Loucy (cell line): ENCODE results near the gene IFIT1B.

Experiments
- H2AFZ ChIP-seq: fragments of 200-600 bp; sonication (generic); 2 replicates; pipeline ENCODE4 v1.6.0; 2016; ENCODE audit warnings: antibody characterized with exemption, mild to moderate bottlenecking, low read length, moderate library complexity
- H3F3A ChIP-seq: fragments of 200-600 bp; 2 replicates; pipeline ENCODE4 v1.6.0; 2016; ENCODE audit warnings: antibody characterized with exemption, low read depth, mild to moderate bottlenecking
- H3K27me3 ChIP-seq: fragments of 200-600 bp; sonication (generic); 2 replicates; pipeline ENCODE4 v1.6.1; 2014; ENCODE audit warnings: low read length, mild to moderate bottlenecking; ENCODE audit not compliant: insufficient read depth, poor library complexity, severe bottlenecking
- H3K36me3 ChIP-seq: fragments of 200-600 bp; sonication (generic); 2 replicates; pipeline ENCODE4 v1.6.1; 2016; ENCODE audit warnings: low read length; ENCODE audit not compliant: insufficient read depth
- H3K4me1 ChIP-seq: fragments of 200-600 bp; sonication (generic); 2 replicates; pipeline ENCODE4 v1.5.1; 2014; ENCODE audit warnings: low read length, mild to moderate bottlenecking; ENCODE audit not compliant: insufficient read depth, poor library complexity, severe bottlenecking
- H3K4me2 ChIP-seq: fragments of 200-600 bp; sonication (generic); 2 replicates; pipeline ENCODE4 v1.6.0; 2014; ENCODE audit warnings: antibody characterized with exemption, low read length, low read depth, mild to moderate bottlenecking; ENCODE audit not compliant: poor library complexity, severe bottlenecking
- H3K4me3 ChIP-seq: fragments of 200-600 bp; sonication (generic); 2 replicates; pipeline ENCODE4 v1.5.1; 2014; ENCODE audit warnings: low read length, mild to moderate bottlenecking, mixed read lengths; ENCODE audit not compliant: poor library complexity, severe bottlenecking
- H3K79me2 ChIP-seq: fragments of 200-600 bp; sonication (generic); 2 replicates; pipeline ENCODE4 v1.6.1; 2014; ENCODE audit warnings: low read length; ENCODE audit not compliant: insufficient read depth
- H3K9ac ChIP-seq: fragments of 200-600 bp; sonication (generic); 2 replicates; pipeline ENCODE4 v1.6.0; 2014; ENCODE audit warnings: mild to moderate bottlenecking, low read depth, low read length, moderate library complexity; ENCODE audit not compliant: poor library complexity, severe bottlenecking
- H3K9me2 ChIP-seq: fragments of 200-600 bp; sonication (generic); replicated peaks from 2 replicates; pipeline ENCODE4 v1.6.1; 2016; ENCODE audit warnings: low read depth, low read length, mixed read lengths
- H3K9me3 ChIP-seq: fragments of 200-600 bp; sonication (generic); 2 replicates; pipeline ENCODE4 v1.6.1; 2014; ENCODE audit warnings: mild to moderate bottlenecking, antibody characterized with exemption, low read length, low read depth; ENCODE audit not compliant: insufficient read depth
- H4K20me1 ChIP-seq: fragments of 200-600 bp; sonication (generic); 2 replicates; pipeline ENCODE4 v1.6.0; 2014; ENCODE audit warnings: antibody characterized with exemption, low read length, mild to moderate bottlenecking; ENCODE audit not compliant: insufficient read depth, poor library complexity, severe bottlenecking
- EZH2phosphoT487 ChIP-seq: fragments of 200-600 bp; IDR thresholded peaks from 2 replicates; pipeline ENCODE4 v1.6.1; 2018; ENCODE audit warnings: antibody characterized with exemption, mild to moderate bottlenecking, moderate library complexity, borderline replicate concordance
- TF ChIP-seq, protein P1 (sequence below): fragments of 200-600 bp; sonication (generic); conservative IDR thresholded peaks from 2 replicates; pipeline ENCODE4 v1.5.1; 2014; ENCODE audit warnings: mild to moderate bottlenecking, antibody characterized with exemption, low read length

The IFIT1B gene

DNA sequence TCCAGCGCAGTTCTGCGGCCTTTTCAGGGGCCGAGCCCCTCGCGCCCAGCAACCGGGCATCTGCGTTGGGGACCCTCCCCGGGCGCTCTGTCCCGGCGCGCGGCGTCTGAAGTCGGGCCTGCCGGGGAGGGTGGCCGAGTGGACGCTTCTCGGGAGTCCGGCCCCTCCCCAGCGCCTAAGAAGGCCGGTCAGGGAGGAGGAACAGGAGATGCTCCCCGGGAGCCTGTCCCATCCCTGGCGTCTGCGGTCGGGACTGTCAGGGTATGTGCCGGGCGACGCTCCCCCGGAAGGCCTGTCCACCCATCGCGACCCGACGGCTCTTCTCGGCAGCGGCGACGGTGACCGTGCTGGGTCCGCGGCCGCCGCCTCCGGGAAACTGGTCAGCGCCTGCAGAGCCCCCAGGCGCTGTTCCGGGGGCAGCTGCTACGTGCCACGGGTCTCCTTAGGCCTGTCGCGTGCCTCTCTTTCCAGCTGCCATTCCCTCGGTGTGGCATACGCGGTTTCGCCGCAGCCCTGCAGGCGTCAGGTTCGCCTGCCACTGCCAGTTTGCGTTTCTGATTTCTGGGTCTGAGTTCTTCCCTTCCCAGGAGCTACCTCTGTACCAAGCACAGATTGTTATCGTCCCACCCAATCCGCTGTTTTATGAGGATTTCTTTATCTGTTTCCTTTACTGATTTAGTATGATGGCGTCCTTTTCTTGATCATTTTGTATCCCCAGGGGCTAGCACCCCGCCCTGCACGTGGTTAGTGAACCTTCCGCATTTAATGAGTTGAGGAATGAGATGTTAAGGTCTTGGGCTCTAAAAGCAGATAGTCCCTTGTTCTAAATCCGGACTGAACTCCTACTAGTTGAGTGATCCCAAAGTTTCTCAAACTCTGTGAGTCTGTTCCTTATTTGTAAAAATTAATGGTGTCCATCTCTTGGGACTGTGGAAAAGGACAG lies 37.3 kb downstream of the IFIT1B start:
- no peak for TF ChIP-seq EZH2phosphoT487
- TF ChIP-seq, protein P1, sequence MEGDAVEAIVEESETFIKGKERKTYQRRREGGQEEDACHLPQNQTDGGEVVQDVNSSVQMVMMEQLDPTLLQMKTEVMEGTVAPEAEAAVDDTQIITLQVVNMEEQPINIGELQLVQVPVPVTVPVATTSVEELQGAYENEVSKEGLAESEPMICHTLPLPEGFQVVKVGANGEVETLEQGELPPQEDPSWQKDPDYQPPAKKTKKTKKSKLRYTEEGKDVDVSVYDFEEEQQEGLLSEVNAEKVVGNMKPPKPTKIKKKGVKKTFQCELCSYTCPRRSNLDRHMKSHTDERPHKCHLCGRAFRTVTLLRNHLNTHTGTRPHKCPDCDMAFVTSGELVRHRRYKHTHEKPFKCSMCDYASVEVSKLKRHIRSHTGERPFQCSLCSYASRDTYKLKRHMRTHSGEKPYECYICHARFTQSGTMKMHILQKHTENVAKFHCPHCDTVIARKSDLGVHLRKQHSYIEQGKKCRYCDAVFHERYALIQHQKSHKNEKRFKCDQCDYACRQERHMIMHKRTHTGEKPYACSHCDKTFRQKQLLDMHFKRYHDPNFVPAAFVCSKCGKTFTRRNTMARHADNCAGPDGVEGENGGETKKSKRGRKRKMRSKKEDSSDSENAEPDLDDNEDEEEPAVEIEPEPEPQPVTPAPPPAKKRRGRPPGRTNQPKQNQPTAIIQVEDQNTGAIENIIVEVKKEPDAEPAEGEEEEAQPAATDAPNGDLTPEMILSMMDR = no peak
- Histone ChIP-seq H4K20me1 (peaks cover 10% of the 10 kb centered on the region), H3K4me3 (peak overlapping the region; percentile 89), H3K36me3 (no peaks in the 10 kb centered on the region), H3K4me2 (peak overlapping the region; percentile 84), H3K9ac (peak overlapping the region; percentile 86), H3K79me2 (peaks cover 37% of the 10 kb centered on the region), H3K4me1 (peaks cover 43% of the 10 kb centered on the region), H3F3A (peaks cover 3% of the 10 kb centered on the region; the same call in 1 of the 2 replicates), H3K9me3 (no peaks in the 10 kb centered on the region), H2AFZ (peak overlapping the region; percentile 98), H3K9me2 (no peaks in the 10 kb centered on the region), H3K27me3 (no peaks in the 10 kb centered on the region)

DNA sequence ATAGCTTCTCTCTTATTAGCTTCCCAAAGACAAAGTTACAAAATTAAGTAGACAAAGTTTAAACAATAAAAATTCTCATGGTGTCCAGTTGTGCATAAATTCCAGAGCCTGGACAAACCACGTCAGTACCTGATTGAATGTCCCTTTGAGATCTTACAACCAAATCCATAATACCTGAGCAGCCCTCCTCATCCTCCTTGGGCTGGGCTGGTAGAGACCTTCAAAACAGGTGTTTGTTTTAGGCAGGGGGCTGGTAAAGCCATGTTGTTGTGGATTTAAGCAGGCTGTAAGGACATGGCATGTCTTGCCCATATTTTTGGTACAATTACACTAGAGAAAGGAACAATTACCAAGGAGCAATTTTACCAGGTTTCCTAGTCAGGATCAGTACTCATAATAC lies 38.6 kb downstream of the IFIT1B start:
- Histone ChIP-seq H2AFZ (no peak overlapping the region), H3K4me3 (peak overlapping the region; percentile 89), H3K36me3 (no peaks in the 10 kb centered on the region), H3K9me2 (no peaks in the 10 kb centered on the region), H3K9me3 (no peaks in the 10 kb centered on the region), H3F3A (peaks cover 3% of the 10 kb centered on the region; the same call in 1 of the 2 replicates), H3K4me2 (peak overlapping the region; percentile 84), H3K79me2 (peaks cover 37% of the 10 kb centered on the region), H4K20me1 (peaks cover 10% of the 10 kb centered on the region), H3K27me3 (no peaks in the 10 kb centered on the region), H3K9ac (peak overlapping the region; percentile 86), H3K4me1 (peaks cover 43% of the 10 kb centered on the region)
- TF ChIP-seq, protein P1 = no peak
- no peak for TF ChIP-seq EZH2phosphoT487

DNA sequence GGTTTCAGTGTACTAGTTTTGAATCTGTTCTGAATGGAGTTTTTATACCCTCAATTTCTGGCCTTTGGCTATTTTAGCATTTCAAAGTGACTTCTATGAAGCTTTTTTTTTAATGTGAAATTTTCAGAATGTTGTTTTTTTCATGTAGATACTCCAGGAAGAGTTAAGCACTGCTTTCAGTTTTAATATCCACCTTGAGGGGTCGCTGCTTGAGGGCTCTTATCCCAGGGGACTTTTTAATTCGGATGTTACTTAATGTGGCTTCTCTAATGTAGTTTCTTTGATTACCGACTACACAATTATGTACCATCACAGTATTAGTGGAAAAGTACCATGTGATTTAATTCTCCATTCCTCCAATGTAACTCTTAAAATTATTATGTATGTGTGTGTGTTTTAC lies 41.7 kb downstream of the IFIT1B start:
- no peaks in the 10 kb centered on the region for H3K27me3 ChIP-seq
- H3K4me2 ChIP-seq = peak overlapping the region; percentile 84
- H3K9ac ChIP-seq = peak overlapping the region; percentile 61
- H4K20me1 ChIP-seq = peaks cover 10% of the 10 kb centered on the region
- H3K36me3 ChIP-seq = no peaks in the 10 kb centered on the region
- H3K4me3 ChIP-seq = peak overlapping the region; percentile 67
- H3K79me2 ChIP-seq = peaks cover 28% of the 10 kb centered on the region
- no peak for TF ChIP-seq EZH2phosphoT487
- TF ChIP-seq, protein P1 = peak; percentile 84
- H3K9me2 ChIP-seq = no peaks in the 10 kb centered on the region
- peak overlapping the region; percentile 51; the same call in 1 of the 2 replicates for H2AFZ ChIP-seq
- peaks cover 33% of the 10 kb centered on the region for H3K4me1 ChIP-seq
- H3F3A ChIP-seq = peaks cover 3% of the 10 kb centered on the region; the same call in 1 of the 2 replicates
- no peaks in the 10 kb centered on the region for H3K9me3 ChIP-seq
